ENCODE measurements around the gene LRATD1. TPM values are rescaled to one million over a fixed set of nuclear protein-coding genes. Genes with fewer than 3 reads are reported as not detected.

Gene LRATD1
- total RNA-seq, 1 donor from 2014 or later, result 8.9 TPM

GRCh38 chr2:14633461-14634181, 1.1 kb downstream of the LRATD1 start:
- H3K27me3 ChIP-seq, result peaks cover 18% of the 10 kb centered on the region
- no peaks in the 10 kb centered on the region for H3K9me3 ChIP-seq
- intact Hi-C loops (cut with DNase I), result no loop called here
- ATAC-seq (no peak), DNase-seq (peak; percentile 60)
- H3K27ac ChIP-seq, result peak overlapping the region; percentile 79
- TF ChIP-seq CTCF (IDR thresholded peaks at IDR 0.05), result no peak
- H3K4me3 ChIP-seq, result peak overlapping the region; percentile 58
- H3K36me3 ChIP-seq, result no peaks in the 10 kb centered on the region
- peaks cover 9% of the 10 kb centered on the region for H3K4me1 ChIP-seq

- Histone ChIP-seq H3K36me3 (no peaks in the 10 kb centered on the region), H3K27me3 (peaks cover 18% of the 10 kb centered on the region), H3K27ac (peak overlapping the region; percentile 79), H3K9me3 (no peaks in the 10 kb centered on the region), H3K4me1 (peaks cover 9% of the 10 kb centered on the region), H3K4me3 (peak overlapping the region; percentile 58)
- no peak for DNase-seq
- ATAC-seq, result no peak
- intact Hi-C loops (cut with DNase I), result no loop called here
- no peak for TF ChIP-seq CTCF (IDR thresholded peaks at IDR 0.05)
These were observed 1.6 kb downstream of the LRATD1 start for GRCh38 chr2:14634182-14634488.

- Histone ChIP-seq H3K36me3 (no peaks in the 10 kb centered on the region), H3K27ac (peak overlapping the region; percentile 79), H3K4me1 (peaks cover 9% of the 10 kb centered on the region), H3K4me3 (peak overlapping the region; percentile 58), H3K27me3 (peaks cover 18% of the 10 kb centered on the region), H3K9me3 (no peaks in the 10 kb centered on the region)
- ATAC-seq (peak; percentile 87), DNase-seq (peak; percentile 93)
- TF ChIP-seq CTCF (IDR thresholded peaks at IDR 0.05), result peak; percentile 67
- intact Hi-C loops (cut with DNase I), result no loop called here
These were observed 2.2 kb downstream of the LRATD1 start for GRCh38 chr2:14634489-14635390.

GRCh38 chr2:14635391-14635871, 2.9 kb downstream of the LRATD1 start:
- no peaks in the 10 kb centered on the region for H3K36me3 ChIP-seq
- intact Hi-C loops (cut with DNase I), result no loop called here
- peak; percentile 85 for DNase-seq
- H3K4me1 ChIP-seq, result peaks cover 9% of the 10 kb centered on the region
- peak overlapping the region; percentile 79 for H3K27ac ChIP-seq
- no peak for TF ChIP-seq CTCF (IDR thresholded peaks at IDR 0.05)
- ATAC-seq, result peak; percentile 58
- no peaks in the 10 kb centered on the region for H3K9me3 ChIP-seq
- peaks cover 18% of the 10 kb centered on the region for H3K27me3 ChIP-seq
- H3K4me3 ChIP-seq, result peak overlapping the region; percentile 58

- Histone ChIP-seq H3K9me3 (no peaks in the 10 kb centered on the region), H3K27me3 (peaks cover 12% of the 10 kb centered on the region), H3K27ac (no peak overlapping the region), H3K4me1 (peaks cover 3% of the 10 kb centered on the region), H3K36me3 (no peaks in the 10 kb centered on the region), H3K4me3 (no peak overlapping the region)
- DNase-seq (no peak), ATAC-seq (no peak)
- intact Hi-C loops (cut with DNase I), result no loop called here
- no peak for TF ChIP-seq CTCF (IDR thresholded peaks at IDR 0.05)
These were observed 6.0 kb downstream of the LRATD1 start for GRCh38 chr2:14638488-14638887.
